ENCODE data around the gene GHRHR. TPM values are rescaled to one million over a fixed set of nuclear protein-coding genes. Genes with fewer than 3 reads are reported as not detected.

The GHRHR gene
- total RNA-seq, 2 donors from 2014 or later = 1.2 TPM; not detected in 1

GRCh38 chr7:31020652-31021051 is 56.9 kb downstream of the GHRHR start:
- intact Hi-C loops (cut with DNase I) = loop anchor here in 1 of 2 donors (5.0 kb wide), 1 partner anchor 508 kb away; no protein-coding TSS in a partner anchor
- no peak for DNase-seq (ENCODE audit: low spot score)

- intact Hi-C loops (cut with DNase I) = loop anchor here in 1 of 2 donors (5.0 kb wide), 1 partner anchor 510 kb away; no protein-coding TSS in a partner anchor
- no peak for DNase-seq (ENCODE audit: low spot score)
These were observed 58.4 kb downstream of the GHRHR start for GRCh38 chr7:31022117-31022516.

GRCh38 chr7:31022726-31023125 is 59.0 kb downstream of the GHRHR start:
- intact Hi-C loops (cut with DNase I) = loop anchor here in 1 of 2 donors (5.0 kb wide), 1 partner anchor 510 kb away; no protein-coding TSS in a partner anchor

GRCh38 chr7:31023877-31024276 is 60.1 kb downstream of the GHRHR start:
- DNase-seq (ENCODE audit: low spot score) = no peak
- intact Hi-C loops (cut with DNase I) = loop anchor here in 1 of 2 donors (5.0 kb wide), 1 partner anchor 512 kb away; no protein-coding TSS in a partner anchor

More at GRCh38 chr7:31022726-31023125, 59.0 kb downstream of the GHRHR start:
- no peak for DNase-seq (ENCODE audit: low spot score)

GRCh38 chr7:31027161-31027965 is 63.6 kb downstream of the GHRHR start:
- intact Hi-C loops (cut with DNase I) = no loop called here
- no peak for DNase-seq (ENCODE audit: low spot score)

GRCh38 chr7:31028006-31028405 is 64.3 kb downstream of the GHRHR start:
- no peak for DNase-seq (ENCODE audit: low spot score)
- intact Hi-C loops (cut with DNase I) = no loop called here

- intact Hi-C loops (cut with DNase I) = no loop called here
- no peak for DNase-seq (ENCODE audit: low spot score)
These were observed 64.8 kb downstream of the GHRHR start for GRCh38 chr7:31028417-31028992.

Other genes with a start within 250 kb of the GHRHR start
- gene INMT, start 211.8 kb upstream of the GHRHR start, total RNA-seq = 100 to 1,000 TPM in 1 of 2 donors, 10 to 100 TPM in 1; 83.8 to 150 TPM
- gene MINDY4, start 192.5 kb upstream of the GHRHR start, total RNA-seq = 10 to 100 TPM; 13.9 to 18.4 TPM
- 100 to 1,000 TPM; 388 to 422 TPM for gene AQP1, start 52.1 kb upstream of the GHRHR start, total RNA-seq
- 1 to 10 TPM; 1.8 to 4.3 TPM for gene ADCYAP1R1, start 88.4 kb downstream of the GHRHR start, total RNA-seq